Right cardiac atrium (tissue), 5 donors: Measurements from ENCODE around the gene NID2. TPM values are rescaled to one million over a fixed set of nuclear protein-coding genes. Genes with fewer than 3 reads are reported as not detected.

ENCODE experiments used
- ATAC-seq, 2 donors: fragments of 200-7000 bp; cut with Tn5 transposase; one replicate each; pipeline versions ENCODE4 v1.8.0 to v1.9.1; 2020; ENCODE audit warnings: moderate library complexity in 2 of 2, mild to moderate bottlenecking in 1 of 2
- DNase-seq, 3 donors: peaks; one replicate each; pipeline ENCODE4 v3.0.0-alpha.2; 2020
- H3K27ac ChIP-seq: one replicate; pipeline ENCODE4 v1.5.1; 2013; ENCODE audit warnings: mild to moderate bottlenecking, low read length, control low read depth, moderate library complexity
- H3K27me3 ChIP-seq: one replicate; pipeline ENCODE4 v1.6.1; 2013; ENCODE audit not compliant: control insufficient read depth, insufficient read depth
- H3K4me1 ChIP-seq: one replicate; pipeline ENCODE4 v1.6.1; 2013; ENCODE audit warnings: low read length; ENCODE audit not compliant: control insufficient read depth, insufficient read depth
- H3K4me3 ChIP-seq: one replicate; pipeline ENCODE4 v1.5.1; 2013; ENCODE audit warnings: low read length, control low read depth
- H3K9me3 ChIP-seq: one replicate; pipeline ENCODE4 v1.6.1; 2013; ENCODE audit warnings: low read length; ENCODE audit not compliant: control insufficient read depth
- WGBS: extraction: QIAGEN DNeasy Blood & Tissue Kit; methylation state at CpG from one replicate; pipeline ENCODE4 v1.1.7; 2013; 5-methylcytosine and 5-hydroxymethylcytosine counted together
- intact Hi-C, 4 donors: fragments of 100-400 bp; cut with DNase I; formaldehyde crosslinking; loops; one replicate each; pipeline versions ENCODE4 v1.11.0 to v1.14.0; 2022 to 2023
- polyA plus RNA-seq: library from polyadenylated mRNA; stranded (reverse); fragments of 200-250 nt; gene quantifications from one replicate; pipeline ENCODE4 v1.2.3, GENCODE V29; 2013
- total RNA-seq, 4 donors: library from RNA; stranded (reverse); fragmentation: NEBNext Ultra II Directional; extraction: Animal tissue kit (Norgen Biotek cat#: 25700); gene quantifications; one replicate each; pipeline ENCODE4 v1.2.1, GENCODE V29; 2021
- donor health status: healthy with polysubstance abuse.
- donor health status: DM: no; HTN: yes; CAD: no.
- donor health status: DM: no; HTN: no; CAD: no.
- donor health status: DM: no; HTN: yes; CAD: no; lungs with severe emphysema.
- donor health status: DM: yes; HTN: yes; CAD: no.

Gene NID2
- total and polyA plus RNA-seq, 5 donors = 18.9 to 38.1 (median 25.9) TPM

DNA sequence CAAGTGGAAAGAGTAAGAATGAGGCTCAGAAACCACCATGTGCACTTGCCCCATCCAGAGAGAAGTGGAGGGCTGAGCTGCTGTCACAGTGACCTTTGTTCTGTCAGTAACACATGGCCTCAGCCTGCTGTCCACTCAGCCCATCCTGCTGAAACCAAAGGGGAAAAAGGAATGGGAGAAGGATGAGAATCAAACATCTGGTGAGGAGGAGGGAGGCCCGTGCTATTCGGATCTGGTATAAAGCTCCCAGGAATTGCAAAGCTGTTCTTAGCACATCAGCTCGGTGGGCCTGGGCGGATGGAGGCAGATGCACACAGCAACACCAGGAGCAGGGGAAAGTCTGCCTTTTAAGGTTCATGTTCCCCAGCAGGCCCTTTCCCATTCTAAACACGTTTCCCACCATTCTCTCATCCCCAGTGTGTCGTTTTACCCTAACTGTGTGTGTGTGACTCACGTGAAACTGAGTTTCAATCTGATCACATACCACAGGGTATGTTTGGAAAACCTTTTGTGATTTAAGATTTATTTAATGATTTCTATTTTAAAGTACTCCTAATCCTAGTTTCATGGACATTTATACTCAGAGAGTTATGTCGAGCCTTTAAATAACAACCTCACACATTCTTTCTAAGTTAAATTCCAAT is 42.7 kb downstream of the NID2 start:
- 80% methylated on average over 8 of the region's 8 CpGs for WGBS
- H3K4me1 ChIP-seq = peaks cover 30% of the 10 kb centered on the region

DNA sequence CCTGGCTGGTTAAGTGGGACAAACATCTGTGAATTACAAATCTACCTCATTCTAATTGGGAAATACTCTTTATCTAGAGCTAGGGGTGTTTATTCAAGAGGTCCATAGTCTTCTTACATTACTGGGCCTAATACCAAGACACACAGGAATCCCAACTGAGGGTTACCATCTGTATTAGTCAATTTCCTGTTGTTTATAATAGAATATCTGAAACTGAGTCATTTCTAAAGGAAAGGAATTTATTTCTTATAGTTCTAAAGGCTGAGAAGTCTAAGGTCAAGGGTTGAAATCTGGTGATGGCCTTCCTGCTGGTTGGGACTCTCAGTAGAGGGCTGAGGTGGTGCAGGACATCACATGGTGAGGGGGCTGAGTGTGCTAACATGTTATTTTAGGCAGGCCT is 43.5 kb downstream of the NID2 start:
- intact Hi-C loops = no loop called here
- H3K4me1 ChIP-seq = peaks cover 30% of the 10 kb centered on the region
- H3K27ac ChIP-seq = peak overlapping the region; percentile 75
- no peak overlapping the region for H3K4me3 ChIP-seq
- no peaks in the 10 kb centered on the region for H3K9me3 ChIP-seq
- ATAC-seq (peak; percentile 63 to 87), DNase-seq (no peak)
- H3K27me3 ChIP-seq = no peaks in the 10 kb centered on the region

More for the DNA sequence above, 42.7 kb downstream of the NID2 start:
- ATAC-seq (no peak), DNase-seq (no peak)
- Histone ChIP-seq H3K4me3 (no peak overlapping the region), H3K27ac (peak overlapping the region; percentile 62), H3K9me3 (no peaks in the 10 kb centered on the region), H3K27me3 (no peaks in the 10 kb centered on the region)
- intact Hi-C loops = no loop called here

DNA sequence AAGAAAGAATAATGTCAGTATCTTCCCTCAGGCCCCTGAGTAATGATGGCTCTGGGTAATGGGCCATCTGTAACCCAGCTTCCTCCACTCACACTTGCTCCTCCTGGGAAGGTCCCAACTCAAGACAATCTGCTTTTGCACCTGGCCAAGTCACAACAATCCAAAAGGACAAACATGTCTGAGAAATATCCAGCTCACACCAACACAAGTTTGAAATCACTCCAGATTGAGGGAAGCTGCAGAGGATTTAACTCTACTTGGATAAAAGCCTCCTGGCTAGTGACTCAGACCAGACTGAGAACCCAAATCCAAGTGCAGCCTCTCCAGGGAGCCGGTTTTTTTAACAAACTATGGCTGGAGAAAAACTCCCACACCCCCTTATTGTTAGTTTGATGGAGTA is 45.3 kb downstream of the NID2 start:
- DNase-seq (peak in 1 of 3 donors; percentile 74), ATAC-seq (peak in 1 of 2 donors; percentile 56)
- H3K4me3 ChIP-seq = no peak overlapping the region
- intact Hi-C loops = no loop called here
- H3K4me1 ChIP-seq = peaks cover 30% of the 10 kb centered on the region
- no peaks in the 10 kb centered on the region for H3K9me3 ChIP-seq
- no peaks in the 10 kb centered on the region for H3K27me3 ChIP-seq
- WGBS = 22% methylated on average over 1 of the region's 1 CpG
- peak overlapping the region; percentile 45 for H3K27ac ChIP-seq

DNA sequence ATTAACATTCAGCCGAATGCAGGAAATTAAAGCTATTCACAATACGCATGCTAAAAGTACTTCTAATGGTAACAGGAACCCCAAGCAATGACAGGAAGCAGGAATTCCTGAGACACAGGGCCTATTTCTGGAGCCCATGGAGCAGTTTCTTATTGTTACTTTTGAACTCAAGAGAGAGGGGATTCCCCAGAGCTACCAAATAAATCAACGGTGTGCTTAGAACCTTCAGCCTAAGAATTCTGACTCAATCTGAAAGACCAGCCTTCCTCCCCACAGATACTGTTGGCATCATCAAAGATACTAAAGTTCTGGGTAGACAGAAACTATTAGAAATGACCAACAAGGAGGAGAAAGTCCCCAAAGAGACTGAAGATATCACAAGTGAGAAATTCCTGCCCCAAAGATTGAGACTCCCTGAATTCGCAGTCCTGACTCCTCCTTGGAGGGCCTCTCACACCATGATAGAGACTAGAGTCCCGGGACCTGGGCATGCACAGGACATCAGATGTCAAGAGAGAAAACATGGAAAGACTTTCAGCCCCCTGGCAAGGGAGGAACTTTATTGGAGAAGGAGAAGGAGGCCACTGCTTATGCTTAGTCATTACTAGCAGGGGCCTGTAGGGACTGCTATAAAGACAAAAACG is 46.8 kb downstream of the NID2 start:
- Histone ChIP-seq H3K27ac (peak overlapping the region; percentile 72), H3K27me3 (no peaks in the 10 kb centered on the region), H3K9me3 (no peaks in the 10 kb centered on the region), H3K4me3 (no peak overlapping the region), H3K4me1 (peaks cover 30% of the 10 kb centered on the region)
- ATAC-seq (peak; percentile 8 to 53), DNase-seq (no peak)
- intact Hi-C loops = no loop called here
- WGBS = 49% methylated on average over 6 of the region's 6 CpGs

DNA sequence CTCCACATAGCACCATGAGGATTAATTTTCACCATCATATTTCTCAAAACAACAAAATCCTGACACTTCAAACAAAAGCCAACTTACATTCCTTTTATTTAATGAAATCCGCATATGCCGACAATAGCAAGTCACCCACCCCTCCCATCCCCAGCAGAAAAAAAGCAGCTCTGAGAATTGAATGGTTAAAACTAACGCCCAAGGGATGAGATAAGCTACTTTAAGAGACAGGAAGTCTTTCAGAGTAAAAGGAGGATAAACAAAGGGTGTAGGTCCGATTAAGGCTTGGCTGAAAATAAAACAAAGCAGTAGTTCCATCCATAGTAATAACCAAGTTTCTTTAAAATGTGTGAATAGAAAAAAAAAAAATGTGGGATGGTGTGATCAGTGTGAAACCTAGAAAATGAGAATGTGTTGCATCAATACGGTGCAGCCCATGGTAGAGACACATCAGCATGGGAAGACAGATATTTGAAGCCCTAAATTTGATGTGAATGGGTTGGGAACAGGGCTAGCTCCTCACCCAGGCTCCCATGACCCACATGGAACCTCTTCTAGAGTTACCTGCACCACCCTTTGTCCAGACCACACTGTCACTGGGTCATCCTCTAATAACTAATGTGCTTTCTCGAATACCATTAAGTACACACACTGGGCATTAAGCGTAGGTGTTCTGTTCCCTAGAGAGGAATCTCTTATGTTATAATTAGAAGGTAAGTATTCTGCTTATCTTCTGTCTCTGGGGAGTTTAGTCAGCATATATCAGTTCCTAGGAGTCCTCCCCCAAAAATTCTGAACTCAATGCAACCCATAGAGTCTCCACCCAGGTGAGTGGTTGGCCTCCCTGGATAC is 47.8 kb downstream of the NID2 start:
- no peaks in the 10 kb centered on the region for H3K27me3 ChIP-seq
- no peak for DNase-seq
- no peak overlapping the region for H3K4me3 ChIP-seq
- intact Hi-C loops = no loop called here
- peak in 1 of 2 donors; percentile 71 for ATAC-seq
- WGBS = 33% methylated on average over 7 of the region's 7 CpGs
- peaks cover 34% of the 10 kb centered on the region for H3K4me1 ChIP-seq
- H3K27ac ChIP-seq = peak overlapping the region; percentile 72
- H3K9me3 ChIP-seq = no peaks in the 10 kb centered on the region

DNA sequence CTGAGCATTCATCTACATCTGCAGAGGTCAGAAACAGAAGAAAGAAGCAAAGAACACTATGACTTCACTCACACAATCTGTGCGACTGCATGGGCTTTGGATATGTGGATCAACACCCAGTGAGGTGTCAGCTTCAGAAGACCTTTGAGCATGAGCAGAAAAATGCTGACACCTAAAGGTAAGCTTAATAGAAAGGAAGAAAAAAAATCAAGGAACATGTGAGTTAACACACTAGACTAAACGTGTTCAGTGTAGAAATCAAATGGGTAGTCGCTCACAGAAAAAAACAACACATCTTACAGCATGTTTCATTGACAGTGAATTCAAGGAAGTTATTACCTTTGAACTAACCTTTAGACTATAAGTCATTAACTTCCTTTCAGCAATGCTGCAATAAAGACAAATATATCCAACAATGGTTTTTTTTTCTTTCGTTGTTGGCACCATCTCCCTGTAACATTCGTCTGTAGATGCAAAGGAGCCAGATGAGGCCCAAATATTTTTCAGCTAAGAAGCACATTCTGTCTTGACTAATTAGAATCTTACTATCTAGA is 48.6 kb downstream of the NID2 start:
- intact Hi-C loops = no loop called here
- no peak for ATAC-seq
- no peak overlapping the region for H3K27ac ChIP-seq
- H3K4me3 ChIP-seq = no peak overlapping the region
- H3K27me3 ChIP-seq = no peaks in the 10 kb centered on the region
- no peaks in the 10 kb centered on the region for H3K9me3 ChIP-seq
- DNase-seq = no peak
- H3K4me1 ChIP-seq = peaks cover 29% of the 10 kb centered on the region
- 45% methylated on average over 5 of the region's 5 CpGs for WGBS

DNA sequence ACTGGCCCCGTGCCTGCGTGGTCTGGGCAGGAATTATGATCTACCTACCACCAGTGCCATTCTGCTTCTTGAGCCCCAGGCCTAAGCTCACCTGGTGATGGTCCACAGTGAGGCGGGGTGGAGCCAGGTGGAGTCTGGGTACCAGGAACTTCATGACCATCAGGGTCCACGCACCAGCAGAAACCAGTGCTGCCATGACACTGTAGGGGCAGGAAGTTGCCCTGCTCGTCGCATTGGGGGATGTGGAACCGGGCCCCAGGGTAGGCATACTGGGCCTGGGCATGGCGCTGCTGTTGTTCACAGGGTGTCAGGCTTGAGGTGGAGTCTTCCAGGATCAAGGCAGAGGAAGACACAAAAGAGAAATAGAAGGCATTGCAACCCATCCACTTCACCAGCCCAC is 49.9 kb downstream of the NID2 start:
- DNase-seq (no peak), ATAC-seq (no peak)
- intact Hi-C loops = loop anchor here in 2 of 4 donors (5.0 to 10.0 kb wide), 2 partner anchors 46 to 48 kb away; partner anchors contain the start of gene NID2 (in 2 of the 2)
- H3K27ac ChIP-seq = no peak overlapping the region
- H3K4me1 ChIP-seq = peaks cover 30% of the 10 kb centered on the region
- H3K4me3 ChIP-seq = no peak overlapping the region
- H3K9me3 ChIP-seq = no peaks in the 10 kb centered on the region
- WGBS = 97% methylated on average over 8 of the region's 8 CpGs
- no peaks in the 10 kb centered on the region for H3K27me3 ChIP-seq

DNA sequence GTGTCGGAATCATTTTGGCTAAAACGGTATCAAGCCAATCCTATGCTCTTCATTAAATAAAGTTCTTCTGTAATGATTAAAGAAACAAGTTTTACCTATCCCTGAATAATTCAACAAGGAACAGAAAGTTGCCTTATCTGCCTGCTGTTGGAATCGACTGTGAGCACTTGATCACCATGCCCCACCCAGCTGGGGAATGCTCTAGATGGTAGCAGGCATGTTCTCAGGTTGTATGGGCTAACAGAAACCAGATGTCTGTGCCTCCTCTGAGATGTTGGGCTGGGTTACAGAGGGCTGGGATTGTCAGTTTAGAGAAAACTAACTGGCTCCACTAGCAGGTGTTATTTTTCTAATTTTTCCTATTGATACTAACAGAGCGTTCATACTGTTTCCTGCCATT is 50.6 kb downstream of the NID2 start:
- H3K9me3 ChIP-seq = no peaks in the 10 kb centered on the region
- H3K27ac ChIP-seq = no peak overlapping the region
- 78% methylated on average over 4 of the region's 4 CpGs for WGBS
- H3K4me3 ChIP-seq = no peak overlapping the region
- ATAC-seq (no peak), DNase-seq (no peak)
- intact Hi-C loops = loop anchor here in 2 of 4 donors (5.0 to 10.0 kb wide), 2 partner anchors 47 to 49 kb away; partner anchors contain the start of gene NID2 (in 2 of the 2)
- no peaks in the 10 kb centered on the region for H3K27me3 ChIP-seq
- peaks cover 33% of the 10 kb centered on the region for H3K4me1 ChIP-seq

DNA sequence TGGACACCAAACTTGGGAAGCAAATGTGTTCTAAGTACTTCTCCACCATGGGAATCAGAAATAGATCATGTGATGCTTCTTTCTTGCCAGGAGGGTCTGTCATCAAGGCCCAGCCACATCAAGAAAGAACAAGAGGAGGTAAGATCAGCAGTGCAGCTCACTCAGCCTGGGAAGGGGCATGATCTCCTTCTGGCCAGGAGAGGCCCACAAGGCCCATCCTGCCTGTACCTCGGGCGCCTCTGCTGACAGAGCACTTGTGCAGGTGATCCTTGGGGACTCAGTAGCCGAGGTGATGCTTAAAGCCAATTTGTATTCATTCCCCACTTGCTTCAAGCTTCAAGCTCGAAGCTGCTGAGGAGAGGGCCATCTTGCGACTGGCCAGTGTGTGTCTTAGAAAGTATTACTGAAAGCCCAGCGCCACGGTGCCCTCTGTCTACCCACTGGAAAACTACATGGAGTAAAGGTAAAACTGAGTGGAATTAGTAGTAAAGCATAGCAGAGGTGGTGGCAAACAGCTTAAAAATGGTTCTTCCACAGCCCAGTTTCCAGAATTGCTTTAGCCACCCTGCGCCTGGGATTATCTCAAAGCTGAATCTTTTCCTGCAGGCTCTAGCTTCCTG is 53.3 kb downstream of the NID2 start:
- Histone ChIP-seq H3K27ac (peak overlapping the region; percentile 65), H3K4me1 (peaks cover 25% of the 10 kb centered on the region), H3K27me3 (no peaks in the 10 kb centered on the region), H3K9me3 (no peaks in the 10 kb centered on the region), H3K4me3 (no peak overlapping the region)
- intact Hi-C loops = loop anchor here in 2 of 4 donors (5.0 to 10.0 kb wide), 2 partner anchors 49 to 52 kb away; partner anchors contain the start of gene NID2 (in 2 of the 2)
- DNase-seq = peak in 1 of 3 donors; percentile 65
- peak in 1 of 2 donors; percentile 17 for ATAC-seq
- WGBS = 69% methylated on average over 8 of the region's 8 CpGs

DNA sequence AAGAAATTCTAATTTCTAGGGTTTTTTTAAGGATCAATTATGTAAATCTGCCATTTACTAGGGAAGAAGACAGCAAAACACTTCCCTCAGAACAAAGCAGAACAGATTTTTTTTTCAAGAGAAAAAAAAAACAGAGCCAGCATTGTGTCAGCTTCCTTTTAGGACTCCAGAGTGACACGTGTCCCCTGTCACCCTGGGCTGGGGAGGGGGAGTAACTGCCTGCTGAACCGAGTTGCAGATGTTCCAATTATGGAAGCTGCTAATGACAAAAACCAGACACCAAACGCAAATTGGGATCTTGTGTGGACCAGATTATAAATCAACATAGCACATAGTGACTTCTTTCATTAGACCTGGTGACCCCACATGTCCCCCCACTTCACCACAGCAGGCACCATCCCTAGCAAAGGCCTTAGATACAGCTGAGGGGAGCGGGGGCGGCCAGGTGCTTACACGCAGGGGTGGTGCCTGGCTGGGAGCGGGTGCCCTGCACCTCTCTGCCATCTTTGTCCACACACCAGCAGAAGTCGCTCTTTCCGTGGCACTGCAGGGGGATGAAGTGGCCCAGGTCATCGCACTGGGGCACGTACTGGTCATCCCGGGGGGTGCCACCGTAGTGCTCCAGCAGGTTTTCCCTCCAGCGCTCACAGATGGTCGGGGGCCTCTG is 54.1 kb downstream of the NID2 start:
- DNase-seq (peak; percentile 32 to 76 (median 75)), ATAC-seq (peak; percentile 33 to 50)
- WGBS = 62% methylated on average over 15 of the region's 15 CpGs
- H3K9me3 ChIP-seq = no peaks in the 10 kb centered on the region
- no peak overlapping the region for H3K4me3 ChIP-seq
- H3K4me1 ChIP-seq = peaks cover 25% of the 10 kb centered on the region
- peak overlapping the region; percentile 65 for H3K27ac ChIP-seq
- no peaks in the 10 kb centered on the region for H3K27me3 ChIP-seq
- intact Hi-C loops = loop anchor here in 2 of 4 donors (5.0 to 10.0 kb wide), 2 partner anchors 50 to 53 kb away; partner anchors contain the start of gene NID2 (in 2 of the 2)
